C4-2B (cell line): ENCODE results near the gene MCUR1.

Experiments
- H3K27ac ChIP-seq: fragments of 450-650 bp; 2 replicates; pipeline ENCODE4 v1.5.1; 2017
- ZFX ChIP-seq: fragments of 450-650 bp; IDR thresholded peaks from 2 replicates; pipeline ENCODE4 v1.6.1; 2017
- TF ChIP-seq, protein P1 (sequence below): fragments of 450-650 bp; conservative IDR thresholded peaks from 2 replicates; pipeline ENCODE4 v1.5.1; 2017; ENCODE audit warnings: mild to moderate bottlenecking

MCUR1 gene

DNA sequence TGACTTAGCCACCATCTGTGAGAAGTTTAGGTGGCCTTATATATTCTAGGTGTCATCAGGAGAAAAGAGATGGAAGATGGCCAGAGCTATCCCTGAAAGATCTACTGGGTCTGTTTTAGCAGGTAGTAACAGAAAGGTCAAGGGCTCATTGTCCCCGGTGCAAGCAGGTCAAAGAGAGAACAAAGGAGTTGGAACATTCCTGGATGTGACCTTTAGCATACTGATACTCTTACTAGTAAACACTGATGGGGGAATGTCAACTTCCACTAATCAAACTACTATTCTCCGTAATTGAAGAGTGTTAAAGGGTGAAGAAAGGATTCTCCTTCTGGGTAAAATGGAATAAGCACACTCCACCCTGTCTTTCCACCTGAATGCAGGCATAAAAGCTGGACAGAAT is 4.0 kb upstream of the MCUR1 start:
- no peak overlapping the region for H3K27ac ChIP-seq
- no peak for TF ChIP-seq ZFX
- TF ChIP-seq, protein P1, sequence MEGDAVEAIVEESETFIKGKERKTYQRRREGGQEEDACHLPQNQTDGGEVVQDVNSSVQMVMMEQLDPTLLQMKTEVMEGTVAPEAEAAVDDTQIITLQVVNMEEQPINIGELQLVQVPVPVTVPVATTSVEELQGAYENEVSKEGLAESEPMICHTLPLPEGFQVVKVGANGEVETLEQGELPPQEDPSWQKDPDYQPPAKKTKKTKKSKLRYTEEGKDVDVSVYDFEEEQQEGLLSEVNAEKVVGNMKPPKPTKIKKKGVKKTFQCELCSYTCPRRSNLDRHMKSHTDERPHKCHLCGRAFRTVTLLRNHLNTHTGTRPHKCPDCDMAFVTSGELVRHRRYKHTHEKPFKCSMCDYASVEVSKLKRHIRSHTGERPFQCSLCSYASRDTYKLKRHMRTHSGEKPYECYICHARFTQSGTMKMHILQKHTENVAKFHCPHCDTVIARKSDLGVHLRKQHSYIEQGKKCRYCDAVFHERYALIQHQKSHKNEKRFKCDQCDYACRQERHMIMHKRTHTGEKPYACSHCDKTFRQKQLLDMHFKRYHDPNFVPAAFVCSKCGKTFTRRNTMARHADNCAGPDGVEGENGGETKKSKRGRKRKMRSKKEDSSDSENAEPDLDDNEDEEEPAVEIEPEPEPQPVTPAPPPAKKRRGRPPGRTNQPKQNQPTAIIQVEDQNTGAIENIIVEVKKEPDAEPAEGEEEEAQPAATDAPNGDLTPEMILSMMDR: no peak

DNA sequence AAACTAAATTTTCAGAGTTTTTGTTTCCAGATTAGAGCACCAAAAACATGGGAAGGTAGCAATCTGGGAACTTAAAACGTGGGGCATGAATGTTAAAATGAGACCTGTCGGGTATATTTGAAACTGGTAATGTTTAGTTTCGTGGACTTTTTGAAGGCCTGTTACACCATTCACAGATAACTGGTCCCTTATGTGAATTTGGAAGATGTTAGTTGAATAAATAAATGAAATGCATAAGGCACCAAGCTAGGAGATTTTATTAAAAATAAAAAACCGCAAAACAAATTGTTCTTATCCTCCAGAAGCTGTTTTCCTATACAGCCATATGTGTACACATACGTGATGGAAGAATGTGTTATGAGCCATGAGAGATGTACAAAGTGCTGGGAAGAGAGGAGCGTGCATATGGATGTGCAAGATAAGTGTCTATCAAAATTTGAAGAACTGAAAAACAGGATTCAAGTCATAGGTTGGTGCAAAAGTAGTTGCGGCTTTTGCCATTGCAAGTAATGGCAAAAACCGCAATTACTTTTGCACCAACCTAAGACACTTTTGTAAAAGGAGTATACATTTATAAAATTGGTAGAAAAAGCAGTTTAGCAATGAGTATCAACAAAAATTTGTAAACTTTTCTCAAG is 700 bp upstream of the MCUR1 start:
- no peak for TF ChIP-seq ZFX
- TF ChIP-seq, protein P1: no peak
- H3K27ac ChIP-seq: peak overlapping the region; percentile 84

DNA sequence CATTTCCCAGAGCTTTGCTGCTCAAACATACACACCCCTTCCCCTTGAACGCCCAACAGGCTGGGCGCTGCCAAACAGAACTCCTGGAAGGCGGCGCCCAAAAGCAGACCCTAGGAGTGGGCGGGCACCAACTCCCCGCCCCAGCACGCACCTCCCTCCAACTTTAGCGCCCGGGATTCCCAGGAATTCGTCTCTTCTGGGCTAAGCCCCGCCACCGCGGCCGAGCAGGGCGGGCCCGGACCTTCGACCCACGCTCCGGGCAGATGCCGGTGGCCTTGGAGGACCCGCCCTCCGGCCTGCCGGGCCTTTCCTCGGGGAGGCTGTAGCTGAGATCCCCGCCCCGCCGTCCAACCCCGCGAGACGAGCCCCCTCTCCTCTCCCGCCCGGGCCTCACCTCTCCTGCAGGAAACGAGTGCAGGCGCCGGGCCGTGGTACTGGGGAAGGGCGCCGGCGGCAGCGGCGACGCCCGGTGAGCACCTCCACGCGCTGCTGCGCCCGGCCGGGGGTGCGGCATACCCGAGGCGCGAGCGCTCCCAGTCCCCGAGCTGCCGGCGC is 659 bp downstream of the MCUR1 start:
- peak overlapping the region; percentile 84 for H3K27ac ChIP-seq
- TF ChIP-seq, protein P1: no peak
- peak; percentile 72 for TF ChIP-seq ZFX

DNA sequence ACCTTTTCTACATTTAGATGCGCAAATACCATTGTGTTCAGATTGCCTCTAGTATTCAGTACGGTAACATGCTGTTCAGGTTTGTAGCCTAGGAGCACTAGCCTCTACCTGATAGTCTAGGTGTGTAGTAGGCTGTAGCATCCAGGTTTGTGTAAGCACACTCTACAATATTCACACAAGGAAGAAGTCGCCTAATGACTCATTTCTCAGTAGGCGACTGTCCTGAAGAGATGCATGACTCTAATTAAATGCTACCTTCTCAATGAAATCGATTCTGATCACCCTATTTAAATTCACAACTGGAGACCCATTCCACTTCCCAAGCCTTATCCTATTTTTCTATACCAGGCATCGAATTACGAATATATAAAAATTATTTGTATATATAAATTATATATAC is 1.3 kb downstream of the MCUR1 start:
- no peak overlapping the region for H3K27ac ChIP-seq

DNA sequence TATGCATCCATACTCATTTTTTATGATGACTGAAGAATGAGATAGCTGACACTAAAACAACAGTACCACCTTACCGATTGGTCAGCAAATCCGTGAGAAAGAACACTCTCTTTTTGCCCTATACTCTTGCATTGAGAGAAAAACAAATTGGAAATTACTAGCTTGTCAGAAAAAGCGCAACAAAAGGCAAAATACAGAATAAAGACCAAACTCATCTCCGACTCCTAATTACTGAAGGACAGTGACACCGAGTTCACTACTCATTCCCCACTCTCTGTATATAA is 2.1 kb downstream of the MCUR1 start:
- TF ChIP-seq, protein P1: no peak
- TF ChIP-seq ZFX: no peak
- H3K27ac ChIP-seq: no peak overlapping the region; the same call in 1 of the 2 replicates

More for the DNA sequence above, 1.3 kb downstream of the MCUR1 start:
- TF ChIP-seq, protein P1: no peak
- no peak for TF ChIP-seq ZFX

DNA sequence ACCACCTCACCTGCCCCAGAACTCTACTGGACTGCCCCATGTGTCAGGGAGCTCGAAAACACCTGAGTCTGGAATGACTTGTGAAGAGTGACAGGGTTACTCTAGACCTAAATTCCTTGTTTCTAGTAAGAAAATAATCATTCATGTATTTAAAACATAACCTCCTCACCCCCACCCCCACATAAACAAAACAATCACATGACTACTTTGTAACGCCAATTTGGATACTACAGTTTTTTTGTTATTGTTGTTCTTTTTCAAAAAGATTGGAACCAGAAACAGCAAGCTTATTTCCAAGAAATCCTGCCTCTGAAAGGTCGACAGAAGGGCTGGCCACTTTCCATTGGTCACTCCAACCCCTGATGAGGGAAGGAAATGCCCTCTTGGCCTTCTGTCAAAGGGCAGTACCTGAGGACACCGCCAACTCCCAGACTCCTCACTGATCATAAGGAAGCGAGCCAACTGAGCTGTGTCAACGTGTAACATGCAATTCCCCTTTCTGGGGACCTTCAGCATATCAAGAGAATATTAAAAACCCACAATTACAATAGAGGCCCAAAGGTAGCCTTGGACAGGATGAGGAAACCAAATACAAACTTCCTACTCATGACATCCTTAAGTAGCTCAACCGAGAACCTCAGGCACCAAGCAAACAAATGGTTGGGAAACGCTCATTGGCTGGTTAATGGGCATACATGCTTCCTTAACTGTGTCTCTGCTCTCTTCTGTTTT is 2.6 kb downstream of the MCUR1 start:
- TF ChIP-seq ZFX: no peak
- TF ChIP-seq, protein P1: no peak

DNA sequence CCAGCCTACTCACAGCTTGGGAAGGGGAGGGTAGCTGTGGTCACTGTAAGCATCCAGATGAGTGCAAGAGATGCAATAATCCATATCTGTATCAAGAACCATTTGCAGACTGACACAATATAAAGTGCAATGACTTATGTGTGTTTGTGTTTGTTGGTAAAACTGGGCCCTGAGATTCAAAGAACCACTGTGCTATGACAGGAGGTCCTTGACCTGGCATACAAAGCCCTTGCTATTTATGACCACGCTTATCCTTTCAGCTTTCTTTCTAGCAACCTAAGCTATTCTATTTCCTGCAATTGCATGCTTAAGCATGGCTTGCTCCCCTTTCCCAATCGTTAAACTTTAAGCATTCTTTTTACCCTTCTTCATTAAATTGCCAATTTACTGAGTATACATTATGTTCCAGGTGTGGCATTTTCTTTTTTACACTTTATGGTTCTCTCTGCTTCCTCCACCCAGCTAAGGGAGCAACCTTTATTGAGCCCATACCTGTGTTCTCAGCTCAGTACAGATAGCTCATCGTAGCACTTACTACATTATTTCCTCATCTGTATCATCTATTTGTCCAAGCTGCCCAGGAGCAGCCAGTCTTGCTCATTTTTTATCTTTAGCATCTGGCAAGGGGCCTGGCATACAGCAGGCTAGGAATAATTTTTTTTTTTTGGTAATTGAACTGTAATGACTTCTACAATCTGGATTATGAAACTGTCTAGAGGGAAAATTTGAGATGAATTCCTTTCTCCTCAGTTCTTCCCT is 3.5 kb downstream of the MCUR1 start:
- H3K27ac ChIP-seq: no peak overlapping the region
- TF ChIP-seq, protein P1: no peak
- TF ChIP-seq ZFX: no peak

More for the DNA sequence above, 2.6 kb downstream of the MCUR1 start:
- no peak overlapping the region; the same call in 1 of the 2 replicates for H3K27ac ChIP-seq
